Suprapubic skin (tissue), 4 donors: ENCODE results near the gene EFCAB8. TPM values are rescaled to one million over a fixed set of nuclear protein-coding genes. Genes with fewer than 3 reads are reported as not detected.

ENCODE experiments used
- DNase-seq, 2 donors: peaks; one replicate each; pipeline ENCODE4 v3.0.0-alpha.2; 2019; ENCODE audit warnings: low spot score in 2 of 2
- H3K27ac ChIP-seq: fragments of 200-600 bp; sonication (generic); one replicate; pipeline ENCODE4 v1.5.1; 2019
- H3K27me3 ChIP-seq: fragments of 200-600 bp; sonication (generic); one replicate; pipeline ENCODE4 v1.5.1; 2019
- H3K36me3 ChIP-seq: fragments of 200-600 bp; sonication (generic); one replicate; pipeline ENCODE4 v1.5.1; 2019
- H3K4me1 ChIP-seq: fragments of 200-600 bp; sonication (generic); one replicate; pipeline ENCODE4 v1.5.1; 2019
- H3K4me3 ChIP-seq: fragments of 200-600 bp; sonication (generic); one replicate; pipeline ENCODE4 v1.5.1; 2019; ENCODE audit warnings: mild to moderate bottlenecking
- H3K9me3 ChIP-seq: fragments of 200-600 bp; sonication (generic); one replicate; pipeline ENCODE4 v1.5.1; 2019
- CTCF ChIP-seq, 2 donors: fragments of 200-600 bp in 1 of 2; fragments of 450-650 bp in 1 of 2; sonication (generic) in 1 of 2; IDR thresholded peaks; one replicate each; pipeline ENCODE4 v1.5.1; 2016 to 2019; ENCODE audit warnings: antibody characterized with exemption in 2 of 2, mild to moderate bottlenecking in 1 of 2, moderate library complexity in 1 of 2
- EP300 ChIP-seq: sonication (generic); formaldehyde crosslinking; IDR thresholded peaks from one replicate; pipeline ENCODE4 v1.6.1; 2017; ENCODE audit warnings: antibody characterized with exemption
- POLR2A ChIP-seq, 2 donors: fragments of 450-650 bp; IDR thresholded peaks; one replicate each; pipeline ENCODE4 v1.6.1; 2017; ENCODE audit warnings: antibody characterized with exemption in 2 of 2, mild to moderate bottlenecking in 2 of 2, moderate library complexity in 2 of 2
- POLR2AphosphoS5 ChIP-seq, 3 donors: sonication (generic); formaldehyde crosslinking; IDR thresholded peaks; one replicate each; pipeline ENCODE4 v1.6.1; 2017; ENCODE audit warnings: antibody characterized with exemption in 3 of 3
- WGBS: methylation state at CpG from one replicate; pipeline ENCODE4 v1.1.5; 2018; 5-methylcytosine and 5-hydroxymethylcytosine counted together
- total RNA-seq, 4 donors: library from RNA; depleted of rRNA; stranded (reverse); fragments of >200 nt; gene quantifications; one replicate each; pipeline ENCODE4 v1.1.0, GENCODE V29; 2016

EFCAB8 gene
- total RNA-seq, 4 donors from 2014 or later, result 0.76 to 0.89 TPM; not detected in 2

DNA sequence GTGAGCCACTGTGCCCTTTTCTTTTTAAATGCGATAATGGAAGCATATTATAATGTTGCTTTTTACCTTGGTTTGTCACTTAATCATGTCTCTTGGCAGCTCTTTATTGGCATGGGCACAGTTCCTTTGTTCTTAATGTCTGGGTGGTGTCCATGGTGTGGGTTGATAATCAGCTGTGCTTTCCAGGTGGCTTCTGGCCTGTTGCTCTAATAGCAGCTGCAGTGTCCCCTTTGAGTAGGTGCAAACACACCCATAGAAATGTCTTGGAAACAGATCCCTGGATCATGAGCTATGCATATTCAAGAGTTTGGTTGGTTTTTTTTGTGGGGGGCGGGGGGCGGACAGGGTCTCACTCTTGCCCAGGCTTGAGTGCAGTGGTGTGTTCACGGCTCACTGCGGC, 29.9 kb downstream of the EFCAB8 start:
- H3K4me1 ChIP-seq, result no peaks in the 10 kb centered on the region
- TF ChIP-seq CTCF (IDR thresholded peaks at IDR 0.05), result no peak
- no peak for TF ChIP-seq POLR2AphosphoS5 (IDR thresholded peaks at IDR 0.05)
- TF ChIP-seq EP300, result no peak
- TF ChIP-seq POLR2A (IDR thresholded peaks at IDR 0.05), result no peak
- no peak overlapping the region for H3K27ac ChIP-seq
- no peak overlapping the region for H3K4me3 ChIP-seq
- H3K36me3 ChIP-seq, result no peaks in the 10 kb centered on the region
- 73% methylated on average over 5 of the region's 5 CpGs for WGBS
- DNase-seq, result no peak
- H3K9me3 ChIP-seq, result no peaks in the 10 kb centered on the region
- no peaks in the 10 kb centered on the region for H3K27me3 ChIP-seq

DNA sequence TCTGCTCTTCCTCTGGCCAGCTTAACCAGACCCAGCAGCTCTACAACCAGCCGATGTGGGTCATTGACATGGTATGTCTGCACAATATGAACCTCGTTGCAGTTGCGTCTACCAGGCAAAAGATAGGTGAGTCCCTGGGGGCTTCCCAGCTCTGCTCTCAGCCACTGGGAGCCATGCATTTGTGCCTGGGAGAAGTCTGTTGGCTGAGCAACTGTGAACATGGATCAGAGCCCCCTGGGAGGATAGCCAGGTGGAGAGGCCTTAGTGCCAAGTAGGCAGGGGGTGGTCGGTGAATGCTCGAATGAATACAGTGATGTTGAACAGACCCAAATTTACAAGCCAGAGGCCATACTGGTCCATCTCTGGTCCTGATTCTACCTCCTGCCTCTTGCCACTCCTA, 30.6 kb downstream of the EFCAB8 start:
- H3K4me3 ChIP-seq, result no peak overlapping the region
- DNase-seq, result no peak
- no peak overlapping the region for H3K27ac ChIP-seq
- no peaks in the 10 kb centered on the region for H3K27me3 ChIP-seq
- no peaks in the 10 kb centered on the region for H3K9me3 ChIP-seq
- 86% methylated on average over 3 of the region's 5 CpGs for WGBS
- TF ChIP-seq EP300, result no peak
- no peak for TF ChIP-seq POLR2AphosphoS5 (IDR thresholded peaks at IDR 0.05)
- TF ChIP-seq POLR2A (IDR thresholded peaks at IDR 0.05), result no peak
- TF ChIP-seq CTCF (IDR thresholded peaks at IDR 0.05), result no peak
- no peaks in the 10 kb centered on the region for H3K36me3 ChIP-seq
- H3K4me1 ChIP-seq, result no peaks in the 10 kb centered on the region

- DNase-seq, result no peak
- no peak overlapping the region for H3K27ac ChIP-seq
- H3K27me3 ChIP-seq, result no peaks in the 10 kb centered on the region
- WGBS, result 82% methylated on average over 7 of the region's 8 CpGs
- no peaks in the 10 kb centered on the region for H3K9me3 ChIP-seq
- no peaks in the 10 kb centered on the region for H3K4me1 ChIP-seq
- no peak overlapping the region for H3K4me3 ChIP-seq
- H3K36me3 ChIP-seq, result no peaks in the 10 kb centered on the region
- TF ChIP-seq POLR2AphosphoS5 (IDR thresholded peaks at IDR 0.05), result no peak
- TF ChIP-seq POLR2A (IDR thresholded peaks at IDR 0.05), result no peak
- TF ChIP-seq EP300, result no peak
- TF ChIP-seq CTCF (IDR thresholded peaks at IDR 0.05), result no peak
Measured at GRCh38 chr20:32891491-32891890, 32.8 kb downstream of the EFCAB8 start.

DNA sequence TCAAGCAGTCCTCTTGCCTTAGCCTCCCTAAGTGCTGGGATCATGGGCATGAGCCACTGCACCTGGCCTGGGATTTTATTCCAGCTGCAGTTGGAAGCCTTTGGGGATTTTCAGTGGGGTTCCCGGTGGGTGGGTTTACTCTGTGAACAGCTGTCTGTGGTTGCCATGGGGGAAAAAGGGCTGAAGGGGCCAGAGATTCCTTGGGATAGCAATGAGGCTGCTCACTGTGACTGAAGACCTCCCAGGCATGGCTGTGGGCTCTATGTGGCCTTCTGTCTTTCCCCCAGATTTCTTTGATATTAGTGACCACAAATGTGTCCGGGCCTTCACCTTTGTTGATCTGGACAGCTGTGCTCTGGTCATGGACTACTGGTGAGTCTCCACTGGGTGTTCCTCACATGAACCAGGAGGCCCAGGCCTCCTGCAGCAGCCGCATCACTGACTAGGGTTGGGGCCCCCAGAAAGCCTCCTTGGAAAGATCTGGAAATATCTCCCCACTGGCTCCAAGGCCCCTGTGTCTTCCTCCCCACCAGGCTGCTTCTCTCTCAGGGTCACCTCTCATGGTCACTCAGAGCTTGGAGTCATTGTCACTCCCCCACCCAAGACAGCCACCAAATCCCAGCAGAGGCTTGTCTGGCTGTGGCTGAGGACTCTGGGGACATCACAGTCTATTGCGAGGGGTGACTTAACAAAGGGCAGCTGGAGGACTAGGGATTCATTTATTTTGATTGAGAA, 33.4 kb downstream of the EFCAB8 start:
- Histone ChIP-seq H3K4me1 (no peaks in the 10 kb centered on the region), H3K9me3 (no peaks in the 10 kb centered on the region), H3K4me3 (no peak overlapping the region), H3K27ac (no peak overlapping the region), H3K27me3 (no peaks in the 10 kb centered on the region), H3K36me3 (no peaks in the 10 kb centered on the region)
- WGBS, result 71% methylated on average over 3 of the region's 4 CpGs
- DNase-seq, result no peak
- TF ChIP-seq CTCF (IDR thresholded peaks at IDR 0.05) (no peak), EP300 (no peak), POLR2AphosphoS5 (IDR thresholded peaks at IDR 0.05) (no peak), POLR2A (IDR thresholded peaks at IDR 0.05) (no peak)

DNA sequence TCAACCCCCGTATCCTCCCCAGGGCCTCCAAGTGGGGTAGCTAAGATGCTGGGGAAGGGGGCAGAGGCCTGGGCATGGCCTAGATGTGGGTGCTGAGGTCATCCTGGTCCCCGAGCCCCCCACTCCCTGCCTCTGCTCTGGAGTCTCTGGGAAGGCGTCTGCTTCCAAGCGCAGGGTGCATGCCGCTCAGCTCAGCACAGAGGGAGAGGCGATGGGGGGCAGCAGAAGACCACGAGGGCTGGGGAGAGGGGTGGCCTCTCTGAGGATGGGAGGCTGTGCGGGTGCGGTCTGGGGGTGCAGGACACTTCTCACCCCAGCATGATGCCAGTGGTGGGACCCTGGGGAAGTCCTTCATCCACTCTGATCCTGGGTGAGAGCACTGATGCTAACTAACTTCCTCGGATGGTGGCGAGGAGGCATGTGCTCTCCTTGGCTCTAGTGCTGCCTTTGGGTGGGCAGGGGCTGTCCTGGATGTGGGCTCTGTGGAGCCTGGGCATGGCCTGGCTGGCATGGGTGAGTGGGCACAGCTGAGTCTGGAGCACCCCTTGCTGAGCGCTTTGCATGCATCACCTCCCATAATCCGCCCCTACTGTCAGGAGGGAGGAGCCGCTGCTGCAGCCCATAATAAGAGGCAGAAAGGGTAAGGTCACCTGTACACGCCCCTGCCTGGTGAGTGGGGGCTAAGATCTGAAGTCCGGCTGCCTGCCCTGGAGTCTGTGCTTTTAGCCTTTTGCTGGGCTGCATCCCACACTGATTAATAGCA, 34.7 kb downstream of the EFCAB8 start:
- DNase-seq, result no peak
- Histone ChIP-seq H3K4me3 (no peak overlapping the region), H3K36me3 (no peaks in the 10 kb centered on the region), H3K9me3 (no peaks in the 10 kb centered on the region), H3K4me1 (no peaks in the 10 kb centered on the region), H3K27ac (no peak overlapping the region), H3K27me3 (no peaks in the 10 kb centered on the region)
- no peak for TF ChIP-seq EP300
- 93% methylated on average over 9 of the region's 16 CpGs for WGBS
